GM19328 (cell line): ENCODE data around the gene KRT80.

Experiments used
- ATAC-seq: cut with Tn5 transposase; IDR thresholded peaks from one replicate; pipeline ENCODE4 v1.9.1; 2021; ENCODE audit warnings: mild to moderate bottlenecking, moderate library complexity; ENCODE audit not compliant: unreplicated experiment

KRT80 gene

GRCh38 chr12:52181746-52182145 lies 10.1 kb downstream of the KRT80 start:
- no peak for ATAC-seq

- ATAC-seq: no peak
Observed at GRCh38 chr12:52180971-52181628, 10.7 kb downstream of the KRT80 start.

- no peak for ATAC-seq
Observed at GRCh38 chr12:52179396-52179973, 12.3 kb downstream of the KRT80 start.

GRCh38 chr12:52178984-52179383 lies 12.8 kb downstream of the KRT80 start:
- no peak for ATAC-seq

- ATAC-seq: no peak
Observed at GRCh38 chr12:52178443-52178842, 13.4 kb downstream of the KRT80 start.

- no peak for ATAC-seq
Observed at GRCh38 chr12:52175371-52176350, 16.2 kb downstream of the KRT80 start.

- no peak for ATAC-seq
Observed at GRCh38 chr12:52173526-52173925, 18.3 kb downstream of the KRT80 start.

GRCh38 chr12:52172956-52173355 lies 18.9 kb downstream of the KRT80 start:
- no peak for ATAC-seq

GRCh38 chr12:52171950-52172512 lies 19.8 kb downstream of the KRT80 start:
- no peak for ATAC-seq

- ATAC-seq: no peak
Observed at GRCh38 chr12:52170827-52171226, 21.0 kb downstream of the KRT80 start.

- no peak for ATAC-seq
Observed at GRCh38 chr12:52169886-52170285, 21.9 kb downstream of the KRT80 start.

- ATAC-seq: no peak
Observed at GRCh38 chr12:52168019-52168717, 23.6 kb downstream of the KRT80 start.

GRCh38 chr12:52167526-52167925 lies 24.3 kb downstream of the KRT80 start:
- no peak for ATAC-seq

- no peak for ATAC-seq
Observed at GRCh38 chr12:52166672-52167071, 25.1 kb downstream of the KRT80 start.

- ATAC-seq: no peak
Observed at GRCh38 chr12:52165096-52165855, 26.5 kb downstream of the KRT80 start.

- no peak for ATAC-seq
Observed at GRCh38 chr12:52164624-52165023, 27.2 kb downstream of the KRT80 start.

- no peak for ATAC-seq
Observed at GRCh38 chr12:52162981-52163380, 28.8 kb downstream of the KRT80 start.

- ATAC-seq: no peak
Observed at GRCh38 chr12:52160200-52160599, 31.6 kb downstream of the KRT80 start.

- no peak for ATAC-seq
Observed at GRCh38 chr12:52157566-52158150, 34.2 kb downstream of the KRT80 start.
